ENCODE measurements around the gene DRAP1.

DNA sequence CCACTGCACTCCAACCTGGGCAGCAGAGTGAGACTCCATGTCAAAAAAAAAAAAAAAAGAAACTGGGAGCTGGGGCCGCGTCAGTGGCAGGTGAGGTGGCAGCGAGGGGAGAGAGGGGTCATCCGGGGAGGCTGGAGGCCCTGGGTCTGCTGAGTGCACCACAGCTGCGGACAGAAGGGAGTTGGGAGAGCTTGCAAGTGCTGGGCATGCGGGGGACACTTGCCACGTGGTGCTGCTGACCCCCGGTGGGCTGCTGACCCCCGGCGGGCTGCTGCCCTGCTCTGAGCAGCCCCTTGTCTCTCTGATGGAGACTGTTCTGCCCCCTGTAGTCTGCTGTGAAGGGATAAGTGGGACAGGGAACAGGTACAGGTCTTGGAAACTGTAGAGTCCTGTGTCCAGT lies 2.6 kb downstream of the DRAP1 start:
- TF ChIP-seq, protein P1, sequence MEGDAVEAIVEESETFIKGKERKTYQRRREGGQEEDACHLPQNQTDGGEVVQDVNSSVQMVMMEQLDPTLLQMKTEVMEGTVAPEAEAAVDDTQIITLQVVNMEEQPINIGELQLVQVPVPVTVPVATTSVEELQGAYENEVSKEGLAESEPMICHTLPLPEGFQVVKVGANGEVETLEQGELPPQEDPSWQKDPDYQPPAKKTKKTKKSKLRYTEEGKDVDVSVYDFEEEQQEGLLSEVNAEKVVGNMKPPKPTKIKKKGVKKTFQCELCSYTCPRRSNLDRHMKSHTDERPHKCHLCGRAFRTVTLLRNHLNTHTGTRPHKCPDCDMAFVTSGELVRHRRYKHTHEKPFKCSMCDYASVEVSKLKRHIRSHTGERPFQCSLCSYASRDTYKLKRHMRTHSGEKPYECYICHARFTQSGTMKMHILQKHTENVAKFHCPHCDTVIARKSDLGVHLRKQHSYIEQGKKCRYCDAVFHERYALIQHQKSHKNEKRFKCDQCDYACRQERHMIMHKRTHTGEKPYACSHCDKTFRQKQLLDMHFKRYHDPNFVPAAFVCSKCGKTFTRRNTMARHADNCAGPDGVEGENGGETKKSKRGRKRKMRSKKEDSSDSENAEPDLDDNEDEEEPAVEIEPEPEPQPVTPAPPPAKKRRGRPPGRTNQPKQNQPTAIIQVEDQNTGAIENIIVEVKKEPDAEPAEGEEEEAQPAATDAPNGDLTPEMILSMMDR (IDR thresholded peaks at IDR 0.05): no peak
- TF ChIP-seq POLR2A (IDR thresholded peaks at IDR 0.05): no peak
